Inferior parietal cortex (tissue), 1 donor: Measurements from ENCODE around the gene XRCC4.
A peak's percentile ranks its signal among the peaks of the same experiment; 100 is the strongest.
"Not testable (repeated sequence)": the region's sequence is repeated elsewhere in the genome, so short reads cannot be mapped to it uniquely, and the experiment has no call there.

Experiments used
- DNase-seq: peaks from one replicate; pipeline ENCODE4 v3.0.0-alpha.2; 2016; ENCODE audit errors: extremely low spot score

Gene XRCC4

DNA sequence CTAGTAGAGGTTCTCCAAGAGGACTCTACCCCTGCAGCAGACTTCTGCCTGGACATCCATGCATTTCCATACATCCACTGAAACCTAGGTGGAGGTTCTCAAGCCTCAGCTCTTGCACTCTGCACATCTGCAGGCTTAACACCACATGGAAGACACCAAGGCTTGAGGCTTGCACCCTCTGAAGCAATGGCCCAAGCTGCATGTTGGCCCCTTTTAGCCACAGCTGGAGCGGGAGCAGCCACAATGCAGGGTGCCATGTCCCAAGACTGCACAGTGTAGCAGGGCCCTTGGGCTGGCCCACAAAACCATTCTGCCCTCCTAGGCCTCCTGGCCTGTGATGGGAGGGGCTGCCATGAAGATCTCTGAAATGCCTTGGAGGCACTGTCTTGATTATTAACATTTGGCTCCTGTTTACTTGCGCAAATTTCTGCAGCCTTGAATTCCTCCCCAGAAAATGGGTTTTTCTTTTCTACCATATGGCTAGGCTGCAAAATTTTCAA lies 271.0 kb downstream of the XRCC4 start:
- DNase-seq, result no peak

DNA sequence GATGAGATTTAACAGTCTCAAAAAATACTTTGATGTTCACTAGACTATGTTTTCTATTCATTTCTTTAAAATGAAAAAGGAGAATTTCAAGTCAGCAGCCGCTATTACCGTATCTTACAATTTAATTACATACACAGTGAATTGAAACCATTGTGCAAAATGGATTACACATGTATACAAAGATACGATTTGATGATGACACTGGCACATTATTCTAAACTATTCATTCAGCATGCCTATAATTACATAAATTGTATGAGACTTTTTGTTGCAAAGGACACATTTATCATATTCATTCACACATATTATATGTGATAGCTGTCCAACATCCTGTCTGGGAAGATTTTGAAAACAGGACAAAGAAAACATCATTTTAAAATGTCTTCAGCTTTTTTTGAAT lies 275.9 kb downstream of the XRCC4 start:
- no peak for DNase-seq

DNA sequence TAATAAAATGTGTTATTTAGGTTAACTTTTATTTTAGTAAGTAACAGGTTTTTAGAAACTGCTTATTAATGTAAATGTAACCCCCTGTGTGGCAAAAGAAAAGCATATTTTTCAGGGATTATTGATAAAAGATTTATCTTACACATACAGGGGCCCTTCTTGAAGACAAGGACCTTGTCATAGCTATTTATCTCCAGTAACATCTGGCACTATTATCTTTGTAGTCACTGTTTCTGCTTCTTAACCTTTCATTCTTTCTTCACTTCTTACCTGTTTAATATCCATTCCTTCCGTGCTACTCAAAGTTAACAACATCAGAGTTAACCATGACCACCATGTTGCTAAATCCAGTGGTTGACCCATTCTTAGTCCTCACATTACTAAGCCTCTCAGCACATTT lies 276.4 kb downstream of the XRCC4 start:
- no peak for DNase-seq

DNA sequence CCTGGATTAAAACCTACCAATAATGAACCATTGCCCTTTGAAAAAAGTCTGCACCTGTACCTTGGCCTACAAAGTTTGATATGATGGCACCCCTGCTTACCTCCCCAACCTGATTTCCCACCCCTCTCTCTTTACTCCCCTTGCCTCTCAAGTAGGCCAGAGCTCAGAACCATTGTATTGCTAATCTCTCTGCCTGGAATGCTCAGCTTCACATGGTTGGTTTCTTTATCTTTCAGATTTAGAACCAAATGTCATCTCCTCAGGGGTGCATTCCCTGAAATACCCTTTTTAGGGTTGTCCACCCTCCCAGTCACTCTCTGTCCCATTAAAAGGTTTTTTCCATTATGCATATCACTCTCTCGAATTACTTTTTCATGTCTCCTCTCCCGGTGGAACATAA lies 277.6 kb downstream of the XRCC4 start:
- DNase-seq, result no peak

DNA sequence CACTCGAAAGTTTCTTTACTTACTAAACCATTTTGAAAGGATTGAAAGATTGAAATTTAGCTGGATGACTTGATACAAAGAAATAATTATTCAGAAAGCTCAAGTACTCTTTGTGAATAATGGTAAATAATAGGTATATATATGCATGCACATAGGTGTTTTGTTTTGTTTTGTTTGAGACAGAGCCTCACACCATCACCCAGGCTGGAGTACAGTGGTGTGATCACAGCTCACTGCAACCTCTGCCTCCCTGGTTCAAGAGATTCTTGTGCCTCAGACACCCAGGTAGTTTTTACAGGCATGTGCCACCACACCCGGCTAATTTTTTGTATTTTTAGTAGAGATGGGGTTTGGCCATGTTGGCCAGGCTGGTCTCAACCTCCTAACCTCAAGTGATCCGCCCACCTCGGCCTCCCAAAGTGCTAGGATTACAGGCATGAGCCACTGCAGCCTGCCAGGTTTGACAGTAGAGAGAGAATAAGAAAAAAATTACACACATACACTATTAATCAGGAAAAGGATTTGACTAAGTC lies 278.2 kb downstream of the XRCC4 start:
- DNase-seq, result not testable (repeated sequence)

DNA sequence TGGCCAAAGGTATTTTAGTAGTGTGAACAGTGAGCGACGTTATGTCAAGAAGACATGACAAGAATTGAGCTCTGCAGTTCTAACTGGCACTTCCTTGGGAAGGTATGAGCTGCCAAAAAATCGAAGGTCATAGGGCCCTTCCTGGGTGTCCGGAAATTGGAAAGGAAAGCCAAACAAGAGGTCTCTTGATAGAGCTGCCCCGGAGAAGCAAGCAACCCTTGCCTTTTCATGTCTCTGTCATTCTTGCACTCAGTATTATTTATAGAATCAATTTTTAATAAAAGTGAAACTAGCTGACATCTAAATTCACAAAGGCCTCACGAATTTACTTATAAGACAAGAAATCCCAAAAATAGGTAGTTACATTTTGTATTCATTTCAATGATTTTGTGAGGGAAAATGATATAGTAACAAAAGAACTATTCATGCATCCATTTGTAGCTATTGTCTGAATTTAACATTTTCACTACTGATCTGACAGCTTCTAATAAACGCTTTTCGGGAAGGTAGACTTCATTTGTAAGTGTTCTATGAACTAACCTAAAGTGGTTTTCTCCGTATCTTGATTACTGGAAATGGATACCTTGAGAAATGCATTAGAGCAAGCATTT lies 280.4 kb downstream of the XRCC4 start:
- no peak for DNase-seq

DNA sequence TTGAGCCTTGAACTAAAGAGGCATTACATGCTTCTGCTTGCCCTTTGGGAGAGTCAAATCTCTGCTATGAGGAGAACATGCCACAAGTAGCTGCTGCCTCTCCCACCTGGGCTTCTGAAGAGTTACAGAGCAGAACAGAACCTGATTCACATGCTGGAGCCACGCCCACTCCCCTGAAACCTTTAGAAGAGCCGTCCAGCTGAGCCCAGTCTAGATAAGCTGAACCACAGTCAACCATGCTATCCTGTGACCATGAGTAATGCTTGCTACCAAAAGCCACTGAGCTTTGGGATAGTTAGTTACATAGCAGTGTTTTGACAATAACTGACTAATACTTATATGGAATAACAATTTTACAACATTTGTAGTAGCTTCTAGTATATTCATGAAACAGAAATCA lies 283.2 kb downstream of the XRCC4 start:
- peak; percentile 19 for DNase-seq

DNA sequence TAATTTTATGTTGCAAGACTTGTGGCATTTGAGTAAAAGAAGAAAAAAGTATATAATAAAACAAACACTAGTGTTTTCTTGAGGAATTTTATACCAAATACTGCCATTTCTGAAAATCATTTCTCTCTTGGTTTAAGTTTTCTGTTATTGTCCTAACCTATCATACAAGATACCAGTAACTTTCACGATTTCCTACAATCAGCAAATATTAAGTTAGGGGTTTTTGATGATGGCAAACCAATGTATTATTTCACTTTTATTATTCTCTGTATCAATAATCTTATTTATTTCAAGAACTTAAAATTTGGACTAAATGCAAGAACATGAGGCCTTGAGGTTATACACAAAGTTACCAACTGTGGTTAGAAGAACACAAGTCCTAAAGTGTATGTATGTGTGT lies 285.2 kb downstream of the XRCC4 start:
- DNase-seq, result no peak

DNA sequence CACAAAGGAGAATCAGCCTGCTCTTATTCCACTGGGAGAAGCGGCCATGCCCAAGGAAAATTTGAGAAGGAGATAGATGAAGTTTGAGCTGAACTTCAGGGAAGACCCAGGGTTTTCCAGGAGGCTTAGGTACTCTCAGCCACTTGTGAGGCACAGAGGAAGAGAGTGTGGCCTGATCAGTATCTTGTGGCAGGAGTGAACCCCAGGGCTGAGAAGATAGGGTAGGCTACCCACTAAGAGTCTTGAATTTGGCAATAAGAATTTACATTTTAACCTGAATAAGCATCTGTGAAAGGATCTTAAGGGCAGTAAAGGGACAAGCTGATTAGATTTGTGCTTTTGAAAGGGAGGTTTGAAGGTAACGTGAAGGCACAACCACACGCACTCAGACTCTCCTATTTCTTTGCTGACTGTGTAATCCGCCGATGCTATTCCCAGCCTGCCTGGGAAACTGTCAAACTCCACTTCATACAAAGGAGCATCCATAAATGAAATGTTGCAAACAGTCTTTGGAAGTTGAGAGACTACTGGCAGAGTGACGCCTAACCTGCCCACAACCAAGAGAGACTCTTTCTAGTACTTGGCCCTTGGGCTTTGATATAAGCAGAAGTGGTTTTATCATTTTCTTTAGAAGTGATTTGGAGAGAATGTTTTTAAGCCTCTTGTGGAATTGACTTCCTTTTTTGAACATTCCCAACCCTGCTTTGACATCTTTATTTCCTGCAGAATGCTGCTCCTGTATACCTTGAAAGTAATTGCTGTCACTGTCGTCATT lies 286.0 kb downstream of the XRCC4 start:
- DNase-seq, result no peak

DNA sequence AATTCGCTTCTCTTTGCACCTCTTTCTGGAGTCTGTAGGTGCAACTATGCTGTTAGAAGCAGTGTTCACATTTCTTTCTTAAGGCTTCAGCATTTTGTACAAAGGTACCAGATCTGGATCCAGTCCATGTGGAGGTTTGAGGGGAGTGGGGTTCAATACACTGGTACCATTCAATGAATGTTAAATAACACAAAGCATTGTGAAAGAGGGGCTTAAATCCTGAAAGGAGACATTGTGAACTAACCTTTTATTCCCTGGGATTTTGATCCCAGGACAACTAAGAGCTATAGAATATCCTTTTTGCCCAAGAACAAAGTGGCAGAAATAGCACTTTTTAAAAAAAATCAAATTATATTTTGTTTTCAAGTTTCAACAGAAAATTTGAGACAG lies 286.5 kb downstream of the XRCC4 start:
- no peak for DNase-seq

DNA sequence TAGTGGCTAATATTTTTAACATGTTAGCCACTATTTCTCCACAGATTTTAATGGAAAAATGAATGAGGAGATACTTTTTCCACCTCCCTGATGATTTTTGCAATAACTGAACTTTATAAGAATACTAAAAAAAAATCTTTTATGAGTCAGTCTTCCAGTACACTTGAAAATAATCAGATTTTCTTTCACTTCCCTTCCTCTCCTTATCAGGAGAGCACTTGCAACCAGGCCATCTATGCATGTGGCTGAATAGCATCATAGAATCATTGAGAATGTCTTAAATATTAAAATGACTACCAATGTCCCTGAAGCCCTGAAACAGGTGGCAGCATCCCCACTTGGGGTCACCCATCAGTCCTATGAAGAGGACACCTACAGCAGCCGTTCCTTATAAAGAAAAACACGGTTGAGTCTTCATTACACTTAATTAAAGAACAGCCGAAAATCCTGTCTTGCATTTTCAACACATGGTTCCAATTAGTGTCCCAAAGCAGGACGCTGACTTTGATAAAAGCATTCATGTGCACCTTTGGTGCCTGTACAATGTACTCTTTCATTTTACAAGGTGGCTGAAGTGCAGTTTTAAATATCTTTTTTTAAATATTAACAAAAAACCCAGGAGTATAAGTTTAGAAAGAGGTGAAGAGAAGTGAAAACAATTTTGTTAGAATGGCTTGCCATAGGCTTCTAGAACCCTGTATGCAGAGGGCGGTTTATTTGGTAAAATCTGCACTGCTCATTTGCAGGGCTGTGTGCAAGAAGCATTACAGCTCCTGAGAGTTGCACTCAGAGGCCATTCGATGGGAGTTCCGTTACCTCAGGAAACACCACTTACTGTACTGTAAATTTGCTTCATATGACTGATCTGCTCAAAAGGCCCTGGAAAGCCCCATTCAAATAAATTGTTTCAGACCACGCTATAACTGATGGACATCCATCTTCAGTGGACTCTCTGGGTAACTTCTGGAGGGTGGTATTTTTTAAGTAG lies 287.3 kb downstream of the XRCC4 start:
- DNase-seq, result no peak

DNA sequence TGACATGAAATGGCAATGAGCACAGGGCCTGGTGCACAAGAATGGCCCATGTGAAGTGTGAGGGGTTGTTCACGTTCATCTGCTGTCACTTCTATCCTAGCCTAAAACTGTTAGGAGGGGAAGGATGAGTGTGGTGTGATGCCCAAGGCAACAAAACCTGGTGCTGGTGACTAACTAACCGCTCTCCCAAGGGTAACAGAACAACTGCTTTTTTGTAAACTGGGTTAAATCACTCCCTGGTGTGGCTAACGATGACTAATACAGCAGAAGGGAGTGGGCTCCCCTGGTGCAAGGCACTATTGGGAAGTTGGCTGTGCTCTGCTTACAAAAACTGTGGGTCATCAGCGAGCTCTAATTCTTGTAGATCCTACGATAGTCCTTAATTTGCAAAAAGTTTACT lies 291.0 kb downstream of the XRCC4 start:
- no peak for DNase-seq

DNA sequence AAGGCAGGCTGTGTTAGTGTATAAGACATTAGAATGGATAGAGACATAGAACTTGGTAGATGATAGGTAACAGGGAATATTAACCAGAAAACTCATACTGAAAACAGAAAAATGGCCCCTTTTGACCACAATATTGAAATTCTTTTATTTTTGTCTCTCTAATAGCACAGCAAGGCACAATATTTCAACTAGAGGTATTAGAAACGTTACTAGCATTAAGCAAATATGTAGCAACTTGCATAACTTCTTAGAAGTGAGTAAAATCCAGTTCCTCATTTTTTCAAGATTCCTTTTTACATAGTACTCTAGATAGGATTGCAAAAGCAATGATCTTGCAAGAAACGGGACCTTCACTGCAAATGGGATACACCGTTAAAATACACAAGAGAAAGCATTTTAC lies 291.5 kb downstream of the XRCC4 start:
- no peak for DNase-seq

DNA sequence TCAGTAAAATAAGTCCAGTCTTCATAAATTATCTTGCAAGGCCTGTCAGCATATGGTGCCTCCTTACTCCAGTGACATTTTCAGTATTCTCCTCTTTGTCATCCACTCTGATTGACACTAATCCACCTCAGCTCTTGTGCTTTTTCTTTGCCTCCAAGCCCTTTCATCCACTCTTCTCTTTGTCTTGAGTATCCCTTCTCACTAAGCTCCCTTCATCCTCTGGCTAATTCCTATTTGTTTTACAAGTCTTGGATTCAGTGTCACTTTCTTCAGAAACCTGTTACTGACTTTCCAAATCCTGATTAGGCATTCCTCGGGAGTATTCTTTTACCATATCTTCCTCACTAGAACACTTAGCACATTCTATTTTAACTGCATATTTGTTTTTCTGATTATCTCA lies 293.6 kb downstream of the XRCC4 start:
- no peak for DNase-seq

DNA sequence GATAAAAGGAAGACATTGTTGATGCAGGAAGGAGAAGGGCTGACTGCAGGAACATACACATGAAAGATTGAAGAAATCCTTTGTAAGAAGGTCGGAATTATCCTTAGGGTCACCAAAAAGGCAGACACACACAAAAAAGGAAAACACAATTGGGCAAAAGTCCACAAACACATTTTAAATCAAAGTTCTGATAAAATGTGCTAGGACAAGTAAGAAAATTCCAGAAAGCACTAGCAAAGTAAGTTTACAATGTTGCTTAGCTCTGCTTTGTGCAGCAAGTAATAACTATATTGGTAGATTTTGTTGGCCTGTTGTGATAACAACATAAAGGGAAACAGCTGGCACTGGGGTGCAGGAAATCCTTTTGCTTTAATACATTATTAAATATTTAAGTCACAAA lies 294.4 kb downstream of the XRCC4 start:
- no peak for DNase-seq

DNA sequence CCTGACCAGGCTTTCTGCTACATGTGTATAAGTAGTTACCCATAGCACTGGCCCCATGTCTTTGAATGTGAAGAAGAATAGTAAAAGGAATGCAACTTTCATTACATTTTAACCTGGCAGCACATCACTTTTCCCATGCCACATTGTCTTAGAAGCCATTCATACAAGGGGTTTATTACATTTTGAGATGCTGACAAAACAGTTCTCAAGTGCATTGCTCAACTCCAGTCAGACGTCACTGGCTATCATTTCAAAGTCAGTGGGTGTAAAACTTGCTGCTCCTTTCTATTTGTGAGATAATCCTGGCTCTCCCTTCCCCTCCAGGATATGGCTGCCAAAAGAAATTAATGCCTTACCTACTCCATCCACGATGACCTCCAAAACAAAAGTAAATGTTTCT lies 297.2 kb downstream of the XRCC4 start:
- DNase-seq, result no peak

DNA sequence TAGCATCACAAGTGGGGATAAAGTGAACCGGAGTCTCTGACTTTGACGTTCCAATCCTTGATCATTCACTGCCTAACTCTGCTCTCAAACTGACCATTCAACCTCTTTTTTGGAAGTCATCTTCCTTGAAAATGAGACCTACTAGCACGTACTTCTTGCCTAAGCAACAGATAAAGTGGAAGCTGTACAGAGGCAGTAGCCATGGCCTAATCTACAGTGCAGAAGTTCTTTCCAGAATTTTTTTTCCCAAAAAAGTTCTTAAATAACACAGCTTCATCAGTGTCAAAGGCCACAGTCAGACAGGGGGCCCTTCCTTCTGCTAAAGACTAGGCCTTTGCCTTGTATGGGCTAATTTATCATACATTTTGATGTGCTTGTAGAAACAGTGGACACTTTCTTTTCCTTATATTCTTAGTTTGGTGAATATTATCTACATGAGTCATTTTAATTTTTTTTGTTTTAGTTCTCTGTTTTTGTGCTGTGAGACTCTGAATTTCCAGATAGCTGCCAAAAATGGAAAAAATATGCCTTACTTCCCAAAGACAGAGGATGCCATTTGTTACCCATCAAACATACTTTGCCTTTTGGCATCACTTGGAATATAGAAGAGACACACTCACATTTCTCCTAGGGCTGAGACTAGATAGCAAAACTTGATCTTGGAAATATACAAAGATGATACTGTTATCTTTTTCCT lies 297.9 kb downstream of the XRCC4 start:
- no peak for DNase-seq

DNA sequence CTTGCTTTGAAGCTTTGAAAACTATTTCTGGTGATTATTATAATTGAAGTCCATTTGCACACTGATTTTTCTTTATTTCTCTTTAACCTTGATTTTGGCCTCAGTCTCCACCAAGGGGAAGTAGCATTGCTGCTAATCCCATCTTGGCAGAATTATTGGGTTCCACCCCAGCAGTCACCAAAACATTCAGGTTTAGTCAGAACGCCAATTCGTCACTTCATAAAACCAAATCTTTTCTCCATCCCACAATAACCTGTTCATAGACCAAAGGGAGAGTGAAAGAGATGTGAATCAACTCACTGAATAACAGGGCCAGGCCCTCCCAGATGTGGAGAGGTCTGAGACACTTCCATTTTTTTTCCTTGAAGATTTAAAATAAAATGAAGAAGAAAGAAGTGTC lies 299.1 kb downstream of the XRCC4 start:
- no peak for DNase-seq

DNA sequence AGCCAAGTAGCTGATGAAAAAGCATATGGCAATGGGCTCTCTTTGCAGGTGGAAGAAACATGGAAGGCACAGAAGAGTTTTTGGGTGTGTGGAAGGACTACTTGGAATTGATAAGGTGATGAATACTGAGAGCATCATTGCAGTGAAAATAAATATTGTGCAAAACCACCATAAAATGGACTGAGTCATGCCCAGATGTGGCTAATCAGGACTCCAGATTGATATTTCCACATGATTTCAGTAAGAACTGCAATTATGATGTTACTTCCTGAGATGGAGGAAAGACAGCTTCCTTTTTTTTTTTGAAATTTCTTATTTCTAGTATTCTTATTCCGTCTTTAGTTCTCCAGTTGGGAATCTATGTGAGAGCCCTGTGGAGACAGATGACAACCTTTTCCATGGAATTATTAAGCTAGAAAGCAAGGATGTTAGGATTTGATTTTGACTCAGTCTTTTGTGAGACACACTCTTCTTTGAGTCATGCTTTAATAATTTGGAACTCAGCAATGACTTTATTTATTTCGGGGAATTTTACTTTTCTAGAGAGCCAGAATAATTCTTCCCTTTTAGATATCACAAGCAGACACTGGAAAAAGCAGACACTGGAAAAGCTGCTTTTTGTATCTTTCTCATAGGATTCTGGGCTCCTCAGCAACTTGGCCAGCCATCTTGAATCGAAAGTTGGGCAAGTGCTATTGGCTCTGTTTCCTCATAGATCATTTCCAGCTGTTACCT lies 300.0 kb downstream of the XRCC4 start:
- no peak for DNase-seq

DNA sequence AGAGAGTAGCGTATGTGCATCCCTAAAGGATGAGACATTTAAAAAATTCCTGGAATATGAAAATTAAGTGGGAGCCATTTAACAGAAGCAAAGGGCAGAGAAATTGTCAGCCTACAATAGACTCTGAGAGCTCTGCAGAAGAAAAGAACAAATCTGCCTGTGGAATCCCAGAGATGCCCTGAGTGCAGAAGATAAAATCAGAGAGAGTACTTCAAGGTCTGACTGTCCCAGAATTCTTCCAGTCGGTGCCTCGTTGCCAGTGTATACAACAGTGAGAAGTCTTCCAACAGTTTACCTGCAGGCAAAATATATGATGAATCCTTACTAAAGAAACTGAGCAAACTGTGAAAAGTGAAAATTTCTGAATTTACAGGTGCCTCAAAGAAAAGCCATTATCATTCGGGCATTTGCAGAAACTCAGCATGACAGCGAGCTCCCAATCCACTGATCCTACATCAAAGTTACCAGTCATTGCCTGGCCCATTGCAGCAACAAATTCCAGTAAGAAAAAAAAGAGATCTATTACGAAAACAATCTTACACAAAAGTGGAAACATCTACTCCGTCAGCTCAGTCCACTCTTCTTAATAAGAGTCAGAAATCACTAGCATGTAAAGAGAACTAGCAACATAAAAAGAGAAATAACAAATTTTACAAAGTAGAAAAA lies 301.4 kb downstream of the XRCC4 start:
- no peak for DNase-seq
